GM23338 (cell line): ENCODE data around the gene PER1. TPM values are rescaled to one million over a fixed set of nuclear protein-coding genes. Genes with fewer than 3 reads are reported as not detected.

Experiments
- ETS1 ChIP-seq: IDR thresholded peaks from 2 replicates; pipeline ENCODE4 v1.6.1; 2016; ENCODE audit warnings: antibody characterized with exemption
- EZH2phosphoT487 ChIP-seq: fragments of 200-600 bp; sonication (generic); IDR thresholded peaks from one replicate; pipeline ENCODE4 v1.8.1; 2018; ENCODE audit warnings: antibody characterized with exemption; ENCODE audit not compliant: unreplicated experiment
- NANOG ChIP-seq: IDR thresholded peaks from 2 replicates; pipeline ENCODE4 v1.6.1; 2016; ENCODE audit warnings: antibody characterized with exemption, borderline replicate concordance
- ZNF114 ChIP-seq: fragments of 250-450 bp; sonication (Bioruptor Pico); IDR thresholded peaks from 2 replicates; pipeline ENCODE4 v1.5.0; 2020; ENCODE audit warnings: mild to moderate bottlenecking, moderate library complexity
- ZNF331 ChIP-seq: fragments of 250-450 bp; sonication (Bioruptor Pico); IDR thresholded peaks from 2 replicates; pipeline ENCODE4 v1.5.0; 2020; ENCODE audit warnings: low read depth, mild to moderate bottlenecking, moderate library complexity
- ZNF462 ChIP-seq: fragments of 250-450 bp; sonication (Bioruptor Pico); IDR thresholded peaks from 2 replicates; pipeline ENCODE4 v1.5.0; 2020; ENCODE audit warnings: mild to moderate bottlenecking, moderate library complexity
- polyA plus RNA-seq: library from polyadenylated mRNA; unstranded; fragments of >200 nt; fragmentation: Nextera tagmentation; extraction: Ambion mirVana; gene quantifications from 2 replicates; pipeline ENCODE4 v1.2.1, GENCODE V29; 2016
- total RNA-seq: library from RNA; depleted of rRNA; stranded (reverse); fragments of >200 nt; shearing (Covaris generic); gene quantifications from 2 replicates; pipeline ENCODE4 v1.2.3, GENCODE V29; 2014

The PER1 gene
- total and polyA plus RNA-seq, 2 experiments from 2014 or later, result 12.2 to 36.1 TPM

- TF ChIP-seq ZNF462 (no peak), ETS1 (no peak), NANOG (no peak), ZNF331 (CRISPR knock-in tag) (no peak), EZH2phosphoT487 (no peak), ZNF114 (no peak)
Observed at GRCh38 chr17:8150194-8151119, 1.7 kb downstream of the PER1 start (continued).
